GM18907 (cell line): ENCODE results near the gene IFNA7.
"Not testable (repeated sequence)": the region's sequence is repeated elsewhere in the genome, so short reads cannot be mapped to it uniquely, and the experiment has no call there.

Experiments
- ATAC-seq: cut with Tn5 transposase; IDR thresholded peaks from one replicate; pipeline ENCODE4 v1.9.1; 2021; ENCODE audit warnings: mild to moderate bottlenecking, moderate library complexity; ENCODE audit not compliant: unreplicated experiment

IFNA7 gene

GRCh38 chr9:21182810-21183736 lies 18.9 kb downstream of the IFNA7 start:
- ATAC-seq = peak; percentile 96

GRCh38 chr9:21174671-21175070 lies 27.3 kb downstream of the IFNA7 start:
- ATAC-seq = no peak

- no peak for ATAC-seq
Observed at GRCh38 chr9:21172156-21172555, 29.8 kb downstream of the IFNA7 start.

GRCh38 chr9:21171351-21171750 lies 30.7 kb downstream of the IFNA7 start:
- ATAC-seq = no peak

- ATAC-seq = not testable (repeated sequence)
Observed at GRCh38 chr9:21166560-21166959, 35.4 kb downstream of the IFNA7 start, which contains the start of gene IFNA21. TSS of gene IFNA21 (minus strand) at chr9:21166660. CDS start at chr9:21166612, 48 bp downstream.

GRCh38 chr9:21165516-21165915 lies 36.5 kb downstream of the IFNA7 start:
- no peak for ATAC-seq

GRCh38 chr9:21160178-21160577 lies 41.8 kb downstream of the IFNA7 start:
- peak; percentile 95 for ATAC-seq

GRCh38 chr9:21155501-21155900 lies 46.5 kb downstream of the IFNA7 start:
- no peak for ATAC-seq

- peak; percentile 90 for ATAC-seq
Observed at GRCh38 chr9:21154018-21154608, 47.9 kb downstream of the IFNA7 start.

- peak; percentile 37 for ATAC-seq
Observed at GRCh38 chr9:21153336-21154017, 48.5 kb downstream of the IFNA7 start.
